LHCN-M2 (cell line): ENCODE data around the gene SLC30A9. TPM values are rescaled to one million over a fixed set of nuclear protein-coding genes. Genes with fewer than 3 reads are reported as not detected.

Source experiments
- DNase-seq: peaks from one replicate; pipeline ENCODE4 v3.0.0-alpha.2; 2012; ENCODE audit warnings: low read depth
- total RNA-seq: library from RNA; depleted of rRNA; stranded (reverse); fragments of >200 nt; gene quantifications from 2 replicates; pipeline ENCODE4 v1.2.3, GENCODE V29; 2014; rRNA removed

Gene SLC30A9
- total RNA-seq, 1 experiment from 2014 or later, result 77.7 TPM

DNA sequence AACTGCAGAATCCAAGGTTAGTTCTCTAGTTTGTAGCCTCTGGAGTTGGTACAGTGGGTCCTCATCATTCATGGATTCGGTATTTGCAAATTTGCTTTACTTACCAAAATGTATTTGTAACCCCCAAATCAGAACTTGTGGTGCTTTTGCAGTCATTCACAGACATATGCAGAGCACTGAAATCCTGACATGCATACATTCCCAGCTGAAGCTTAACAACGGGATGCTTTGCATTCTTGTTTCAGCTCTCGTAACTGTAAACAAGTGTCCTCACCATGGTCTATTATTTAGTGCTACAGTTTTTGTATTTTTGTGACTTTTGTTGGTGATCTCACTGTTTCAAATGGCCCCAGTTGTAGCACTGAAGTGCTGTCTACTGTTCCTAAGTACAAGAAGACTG is 146.0 kb downstream of the SLC30A9 start:
- DNase-seq, result no peak

Other genes with a start within 250 kb of the SLC30A9 start
- gene PHOX2B, start 241.8 kb upstream of the SLC30A9 start, total RNA-seq, result not detected in 2 replicates
- gene TMEM33, start 55.1 kb upstream of the SLC30A9 start, total RNA-seq, result 56.9 and 64.4 TPM in 2 replicates
- under 0.01 and 0.06 TPM in 2 replicates for gene DCAF4L1, start 8.8 kb upstream of the SLC30A9 start, total RNA-seq
- not detected in 2 replicates for gene BEND4, start 162.1 kb downstream of the SLC30A9 start, total RNA-seq